AML-193 (cell line): Measurements from ENCODE around the gene PCDHGA11.
"Not testable (repeated sequence)": the region's sequence is repeated elsewhere in the genome, so short reads cannot be mapped to it uniquely, and the experiment has no call there.

Source experiments
- DNase-seq, 2 experiments: peaks; one replicate each; lab custom pipeline; 2025; lab: John Stamatoyannopoulos, UW

PCDHGA11 gene

DNA sequence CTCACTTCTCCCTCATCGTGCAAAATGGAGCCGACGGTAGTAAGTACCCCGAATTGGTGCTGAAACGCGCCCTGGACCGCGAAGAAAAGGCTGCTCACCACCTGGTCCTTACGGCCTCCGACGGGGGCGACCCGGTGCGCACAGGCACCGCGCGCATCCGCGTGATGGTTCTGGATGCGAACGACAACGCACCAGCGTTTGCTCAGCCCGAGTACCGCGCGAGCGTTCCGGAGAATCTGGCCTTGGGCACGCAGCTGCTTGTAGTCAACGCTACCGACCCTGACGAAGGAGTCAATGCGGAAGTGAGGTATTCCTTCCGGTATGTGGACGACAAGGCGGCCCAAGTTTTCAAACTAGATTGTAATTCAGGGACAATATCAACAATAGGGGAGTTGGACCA lies 10.4 kb downstream of the PCDHGA11 start:
- no peak for DNase-seq

DNA sequence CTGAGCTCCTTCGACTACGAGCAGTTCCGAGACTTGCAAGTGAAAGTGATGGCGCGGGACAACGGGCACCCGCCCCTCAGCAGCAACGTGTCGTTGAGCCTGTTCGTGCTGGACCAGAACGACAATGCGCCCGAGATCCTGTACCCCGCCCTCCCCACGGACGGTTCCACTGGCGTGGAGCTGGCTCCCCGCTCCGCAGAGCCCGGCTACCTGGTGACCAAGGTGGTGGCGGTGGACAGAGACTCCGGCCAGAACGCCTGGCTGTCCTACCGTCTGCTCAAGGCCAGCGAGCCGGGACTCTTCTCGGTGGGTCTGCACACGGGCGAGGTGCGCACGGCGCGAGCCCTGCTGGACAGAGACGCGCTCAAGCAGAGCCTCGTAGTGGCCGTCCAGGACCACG lies 11.5 kb downstream of the PCDHGA11 start:
- DNase-seq, result not testable (repeated sequence)

GRCh38 chr5:141432726-141433125 lies 11.9 kb downstream of the PCDHGA11 start:
- DNase-seq, result not testable (repeated sequence)

DNA sequence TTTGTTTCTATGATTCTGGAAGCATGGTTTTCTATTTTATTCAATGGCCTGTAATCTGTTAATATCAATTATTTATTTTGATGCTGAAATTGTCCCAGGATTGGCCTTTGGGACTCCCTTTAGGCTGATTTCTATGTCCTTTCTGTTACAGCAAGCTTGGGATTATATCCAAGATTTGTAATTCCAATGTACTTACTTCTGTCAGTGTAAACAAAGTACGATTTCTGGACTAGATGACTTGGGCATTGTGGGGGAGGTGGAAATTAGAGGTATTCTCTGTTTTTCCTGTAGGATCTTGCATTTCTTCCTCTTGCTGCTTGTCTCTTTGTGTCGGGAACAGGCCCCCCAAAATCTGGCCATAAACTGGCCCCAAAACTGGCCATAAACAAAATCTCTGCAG lies 13.2 kb downstream of the PCDHGA11 start:
- no peak for DNase-seq

- DNase-seq, result no peak
These were observed 16.4 kb downstream of the PCDHGA11 start for GRCh38 chr5:141437221-141437620.

DNA sequence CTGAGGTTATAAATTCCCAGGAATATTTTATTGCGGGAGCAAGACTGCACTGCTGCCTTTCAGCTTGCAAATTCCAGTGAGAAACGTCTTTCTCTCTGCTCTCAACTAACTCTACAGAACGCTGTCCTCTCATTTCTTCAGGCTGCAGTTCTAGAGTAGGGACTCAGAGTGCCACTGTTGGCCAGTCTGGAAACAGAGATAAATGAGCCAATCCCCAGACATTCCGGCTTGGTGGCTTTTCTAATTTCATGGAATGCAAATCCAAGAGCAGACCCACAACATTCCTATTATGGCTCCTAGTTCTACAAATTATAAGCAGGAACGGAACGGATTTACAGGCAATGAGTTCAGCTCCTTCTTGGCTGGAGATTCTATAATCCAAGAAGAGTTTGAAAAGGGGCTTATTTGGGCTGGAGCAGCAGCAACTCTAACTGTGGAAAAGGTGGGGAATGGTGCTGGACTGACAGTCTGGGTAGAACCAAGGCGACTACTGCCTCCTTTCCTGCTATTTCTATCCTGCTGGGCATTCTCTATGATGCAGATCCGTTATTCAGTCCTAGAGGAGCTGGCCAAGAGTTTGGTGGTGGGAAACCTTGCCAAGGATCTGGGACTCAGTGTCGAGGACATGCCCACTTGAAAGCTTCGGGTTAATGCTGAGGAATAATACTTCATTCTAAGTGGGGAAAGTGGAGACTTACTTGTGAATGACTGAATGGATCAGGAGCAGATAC lies 18.7 kb downstream of the PCDHGA11 start:
- no peak for DNase-seq

DNA sequence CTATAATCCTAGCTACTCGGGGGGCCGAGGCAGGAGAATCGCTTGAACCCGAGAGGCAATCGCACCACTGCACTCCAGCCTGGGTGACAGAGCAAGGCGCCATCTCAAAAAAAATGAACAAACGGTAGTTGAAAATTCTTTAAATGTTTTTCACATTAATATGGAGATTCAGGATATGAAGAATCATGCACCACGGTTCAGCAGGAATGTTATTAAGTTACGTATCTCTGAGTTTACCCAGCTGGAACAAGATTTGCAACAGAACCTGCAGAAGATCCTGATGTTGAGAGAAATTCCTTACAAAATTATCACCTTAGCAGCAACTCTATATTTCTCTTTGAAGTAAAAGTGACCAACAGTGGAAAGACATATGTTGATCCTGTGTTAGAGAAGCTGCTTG lies 19.5 kb downstream of the PCDHGA11 start:
- DNase-seq, result no peak

- DNase-seq, result no peak
These were observed 20.8 kb downstream of the PCDHGA11 start for GRCh38 chr5:141441571-141442170.

GRCh38 chr5:141465351-141465750 lies 44.5 kb downstream of the PCDHGA11 start:
- no peak for DNase-seq
